Measurements from ENCODE around the gene MRPL36. TPM values are rescaled to one million over a fixed set of nuclear protein-coding genes. Genes with fewer than 3 reads are reported as not detected.

Gene MRPL36
- total RNA-seq, 1 experiment from 2014 or later: 61.2 TPM

DNA sequence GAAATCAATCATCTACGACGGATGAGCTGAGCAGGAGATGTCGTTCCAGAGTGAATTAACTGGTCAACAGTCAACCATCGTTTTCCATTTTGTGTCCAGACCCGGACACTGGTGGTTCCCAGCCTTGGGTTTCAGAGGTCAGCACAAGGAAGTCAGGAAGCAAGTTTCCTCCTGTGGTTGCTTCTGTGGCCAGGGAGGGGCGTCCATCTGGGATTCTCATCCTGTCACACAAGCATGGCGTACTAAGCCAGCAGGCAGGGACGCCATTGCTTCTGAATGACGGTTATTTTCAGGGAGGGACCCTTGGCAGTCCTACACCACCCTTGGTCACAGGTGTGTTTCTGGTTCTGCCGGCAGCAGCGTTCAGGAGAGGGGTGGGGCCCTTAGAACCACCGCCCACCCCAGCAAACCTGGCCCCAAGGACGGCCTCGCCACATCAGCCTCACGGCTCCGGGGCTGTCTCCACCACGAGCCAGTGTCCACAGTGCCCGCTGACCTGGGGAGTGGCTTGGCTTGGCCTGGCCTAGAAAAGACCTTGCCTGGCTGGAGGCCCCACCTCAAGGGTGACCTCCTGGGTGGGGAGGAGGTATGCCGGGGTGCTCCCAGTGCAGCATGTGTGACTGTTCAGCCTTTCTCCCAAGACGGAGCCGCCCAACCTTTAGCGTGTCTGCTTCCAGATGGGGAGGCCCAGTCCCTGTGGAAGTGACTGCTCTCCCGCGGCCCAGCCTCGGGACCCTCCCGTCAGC lies 26.8 kb upstream of the MRPL36 start:
- Mint-ChIP-seq H3K4me1 (peaks cover 23% of the 10 kb centered on the region), H3K27ac (no peak overlapping the region), H3K36me3 (peaks cover 16% of the 10 kb centered on the region), H3K4me3 (no peak overlapping the region), H3K27me3 (ENCODE audit: low read depth) (no peaks in the 10 kb centered on the region; the same call in 1 of the 2 replicates), H3K9me3 (no peaks in the 10 kb centered on the region)
- ChIA-PET POLR2A (no interaction called here), CTCF (interaction anchor here (0.8 kb wide), 1 partner anchor 10 kb away, joined by 3 read pairs; no protein-coding TSS in a partner anchor)
- DNase-seq (ENCODE audit: low spot score) (no peak), ATAC-seq (no peak)
- TF ChIP-seq ATF1 (CRISPR knock-in tag; IDR thresholded peaks at IDR 0.05) (no peak), ZNF263 (CRISPR knock-in tag; IDR thresholded peaks at IDR 0.05; ENCODE audit: low read depth) (no peak), CREB1 (CRISPR knock-in tag; IDR thresholded peaks at IDR 0.05) (no peak), CBFB (CRISPR knock-in tag; IDR thresholded peaks at IDR 0.05; ENCODE audit: low read depth) (no peak), TP53 (CRISPR knock-in tag; IDR thresholded peaks at IDR 0.05) (no peak), ZNF219 (CRISPR knock-in tag; IDR thresholded peaks at IDR 0.05; ENCODE audit: borderline replicate concordance) (no peak), ZNF317 (CRISPR knock-in tag; IDR thresholded peaks at IDR 0.05; ENCODE audit: borderline replicate concordance, low read depth) (no peak), MYBL2 (CRISPR knock-in tag; IDR thresholded peaks at IDR 0.05) (no peak), ELF4 (CRISPR knock-in tag; IDR thresholded peaks at IDR 0.05; ENCODE audit: low read depth) (no peak)
- TF ChIP-seq, protein P1, sequence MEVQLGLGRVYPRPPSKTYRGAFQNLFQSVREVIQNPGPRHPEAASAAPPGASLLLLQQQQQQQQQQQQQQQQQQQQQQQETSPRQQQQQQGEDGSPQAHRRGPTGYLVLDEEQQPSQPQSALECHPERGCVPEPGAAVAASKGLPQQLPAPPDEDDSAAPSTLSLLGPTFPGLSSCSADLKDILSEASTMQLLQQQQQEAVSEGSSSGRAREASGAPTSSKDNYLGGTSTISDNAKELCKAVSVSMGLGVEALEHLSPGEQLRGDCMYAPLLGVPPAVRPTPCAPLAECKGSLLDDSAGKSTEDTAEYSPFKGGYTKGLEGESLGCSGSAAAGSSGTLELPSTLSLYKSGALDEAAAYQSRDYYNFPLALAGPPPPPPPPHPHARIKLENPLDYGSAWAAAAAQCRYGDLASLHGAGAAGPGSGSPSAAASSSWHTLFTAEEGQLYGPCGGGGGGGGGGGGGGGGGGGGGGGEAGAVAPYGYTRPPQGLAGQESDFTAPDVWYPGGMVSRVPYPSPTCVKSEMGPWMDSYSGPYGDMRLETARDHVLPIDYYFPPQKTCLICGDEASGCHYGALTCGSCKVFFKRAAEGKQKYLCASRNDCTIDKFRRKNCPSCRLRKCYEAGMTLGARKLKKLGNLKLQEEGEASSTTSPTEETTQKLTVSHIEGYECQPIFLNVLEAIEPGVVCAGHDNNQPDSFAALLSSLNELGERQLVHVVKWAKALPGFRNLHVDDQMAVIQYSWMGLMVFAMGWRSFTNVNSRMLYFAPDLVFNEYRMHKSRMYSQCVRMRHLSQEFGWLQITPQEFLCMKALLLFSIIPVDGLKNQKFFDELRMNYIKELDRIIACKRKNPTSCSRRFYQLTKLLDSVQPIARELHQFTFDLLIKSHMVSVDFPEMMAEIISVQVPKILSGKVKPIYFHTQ (CRISPR knock-in tag; IDR thresholded peaks at IDR 0.05): no peak
- TF ChIP-seq, protein P2, sequence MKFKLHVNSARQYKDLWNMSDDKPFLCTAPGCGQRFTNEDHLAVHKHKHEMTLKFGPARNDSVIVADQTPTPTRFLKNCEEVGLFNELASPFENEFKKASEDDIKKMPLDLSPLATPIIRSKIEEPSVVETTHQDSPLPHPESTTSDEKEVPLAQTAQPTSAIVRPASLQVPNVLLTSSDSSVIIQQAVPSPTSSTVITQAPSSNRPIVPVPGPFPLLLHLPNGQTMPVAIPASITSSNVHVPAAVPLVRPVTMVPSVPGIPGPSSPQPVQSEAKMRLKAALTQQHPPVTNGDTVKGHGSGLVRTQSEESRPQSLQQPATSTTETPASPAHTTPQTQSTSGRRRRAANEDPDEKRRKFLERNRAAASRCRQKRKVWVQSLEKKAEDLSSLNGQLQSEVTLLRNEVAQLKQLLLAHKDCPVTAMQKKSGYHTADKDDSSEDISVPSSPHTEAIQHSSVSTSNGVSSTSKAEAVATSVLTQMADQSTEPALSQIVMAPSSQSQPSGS (CRISPR knock-in tag; IDR thresholded peaks at IDR 0.05; ENCODE audit: borderline replicate concordance, low read depth): no peak
- TF ChIP-seq, protein P3, sequence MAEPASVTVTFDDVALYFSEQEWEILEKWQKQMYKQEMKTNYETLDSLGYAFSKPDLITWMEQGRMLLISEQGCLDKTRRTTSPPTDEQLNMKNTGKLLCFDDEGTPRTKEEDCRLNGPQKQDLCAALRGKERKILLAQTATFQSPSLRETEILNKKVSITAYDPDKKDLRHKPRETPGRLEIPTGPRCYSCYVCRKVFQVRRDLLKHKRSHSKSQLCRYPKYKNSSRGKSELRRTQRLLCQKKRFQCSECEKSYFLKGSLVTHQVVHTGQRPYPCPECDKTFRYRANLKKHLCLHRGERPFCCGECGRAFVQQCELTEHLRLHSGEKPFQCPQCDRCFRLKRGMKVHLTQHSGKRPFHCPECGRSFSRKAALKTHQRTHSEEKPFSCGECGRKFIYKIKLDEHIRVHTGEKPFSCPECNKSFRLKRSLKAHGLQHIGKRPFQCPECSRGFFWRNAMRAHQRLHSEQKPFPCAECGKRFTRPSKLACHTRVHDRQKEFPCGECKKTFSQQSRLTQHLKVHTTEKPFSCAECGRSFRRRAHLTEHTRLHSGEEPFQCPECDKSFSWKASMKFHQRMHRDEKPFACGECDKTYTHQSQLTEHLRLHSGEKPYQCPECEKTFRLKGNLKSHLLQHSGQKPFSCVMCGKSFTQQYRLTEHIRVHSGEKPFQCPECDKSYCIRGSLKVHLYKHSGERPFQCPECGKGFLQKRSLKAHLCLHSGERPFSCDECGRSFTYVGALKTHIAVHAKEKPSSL (CRISPR knock-in tag; conservative IDR thresholded peaks at IDR 0.05): no peak
- TF ChIP-seq, protein P4, sequence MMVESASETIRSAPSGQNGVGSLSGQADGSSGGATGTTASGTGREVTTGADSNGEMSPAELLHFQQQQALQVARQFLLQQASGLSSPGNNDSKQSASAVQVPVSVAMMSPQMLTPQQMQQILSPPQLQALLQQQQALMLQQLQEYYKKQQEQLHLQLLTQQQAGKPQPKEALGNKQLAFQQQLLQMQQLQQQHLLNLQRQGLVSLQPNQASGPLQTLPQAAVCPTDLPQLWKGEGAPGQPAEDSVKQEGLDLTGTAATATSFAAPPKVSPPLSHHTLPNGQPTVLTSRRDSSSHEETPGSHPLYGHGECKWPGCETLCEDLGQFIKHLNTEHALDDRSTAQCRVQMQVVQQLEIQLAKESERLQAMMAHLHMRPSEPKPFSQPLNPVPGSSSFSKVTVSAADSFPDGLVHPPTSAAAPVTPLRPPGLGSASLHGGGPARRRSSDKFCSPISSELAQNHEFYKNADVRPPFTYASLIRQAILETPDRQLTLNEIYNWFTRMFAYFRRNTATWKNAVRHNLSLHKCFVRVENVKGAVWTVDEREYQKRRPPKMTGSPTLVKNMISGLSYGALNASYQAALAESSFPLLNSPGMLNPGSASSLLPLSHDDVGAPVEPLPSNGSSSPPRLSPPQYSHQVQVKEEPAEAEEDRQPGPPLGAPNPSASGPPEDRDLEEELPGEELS (CRISPR knock-in tag; IDR thresholded peaks at IDR 0.05): no peak
- TF ChIP-seq, protein P5, sequence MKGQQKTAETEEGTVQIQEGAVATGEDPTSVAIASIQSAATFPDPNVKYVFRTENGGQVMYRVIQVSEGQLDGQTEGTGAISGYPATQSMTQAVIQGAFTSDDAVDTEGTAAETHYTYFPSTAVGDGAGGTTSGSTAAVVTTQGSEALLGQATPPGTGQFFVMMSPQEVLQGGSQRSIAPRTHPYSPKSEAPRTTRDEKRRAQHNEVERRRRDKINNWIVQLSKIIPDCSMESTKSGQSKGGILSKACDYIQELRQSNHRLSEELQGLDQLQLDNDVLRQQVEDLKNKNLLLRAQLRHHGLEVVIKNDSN (CRISPR knock-in tag; IDR thresholded peaks at IDR 0.05): no peak
- TF ChIP-seq, protein P6, sequence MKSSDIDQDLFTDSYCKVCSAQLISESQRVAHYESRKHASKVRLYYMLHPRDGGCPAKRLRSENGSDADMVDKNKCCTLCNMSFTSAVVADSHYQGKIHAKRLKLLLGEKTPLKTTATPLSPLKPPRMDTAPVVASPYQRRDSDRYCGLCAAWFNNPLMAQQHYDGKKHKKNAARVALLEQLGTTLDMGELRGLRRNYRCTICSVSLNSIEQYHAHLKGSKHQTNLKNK (CRISPR knock-in tag; IDR thresholded peaks at IDR 0.05): no peak
